GM18520 (cell line): ENCODE data around the gene TEX13D.

Source experiments
- ATAC-seq: cut with Tn5 transposase; IDR thresholded peaks from one replicate; pipeline ENCODE4 v1.9.1; 2021; ENCODE audit not compliant: unreplicated experiment

Gene TEX13D

DNA sequence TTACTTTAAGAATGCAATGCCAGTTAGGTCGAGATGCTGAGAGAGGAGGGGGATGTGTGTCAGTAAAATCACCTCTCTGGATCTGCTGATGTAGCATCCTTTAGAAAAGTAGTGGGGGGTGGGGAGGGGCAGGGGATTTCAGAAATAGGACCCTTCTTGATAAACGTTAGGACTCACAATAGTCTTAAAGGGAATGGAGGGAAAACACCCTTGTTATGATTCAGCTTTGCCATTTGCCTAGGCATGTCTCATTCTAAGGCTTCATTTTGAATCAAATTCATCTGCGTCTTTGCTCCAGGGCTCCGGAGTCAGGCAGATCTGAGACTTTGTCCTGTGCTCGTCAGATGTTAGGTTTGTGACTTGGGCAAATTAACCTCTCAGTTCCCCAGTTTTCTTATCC, 14.8 kb downstream of the TEX13D start:
- ATAC-seq, result no peak

DNA sequence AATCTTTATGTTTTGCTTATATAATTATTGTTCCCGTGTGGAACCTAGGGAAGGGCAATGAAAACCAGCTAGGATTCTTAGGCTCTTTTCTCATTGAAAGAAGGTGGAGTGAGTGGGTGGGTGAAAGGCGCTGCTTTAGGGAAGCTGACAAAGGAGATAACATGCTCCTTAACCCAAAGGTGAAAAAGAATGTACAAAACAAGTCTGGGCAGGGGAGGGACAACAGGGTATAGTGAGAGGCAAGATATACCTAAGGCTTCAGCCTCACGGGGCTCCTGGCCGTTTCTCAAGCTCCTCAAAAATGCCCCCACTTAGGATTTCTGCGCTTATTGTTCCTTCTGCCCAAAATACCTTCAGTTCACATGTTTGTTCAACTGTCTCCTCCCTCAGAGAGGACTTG, 15.7 kb downstream of the TEX13D start:
- ATAC-seq, result no peak

DNA sequence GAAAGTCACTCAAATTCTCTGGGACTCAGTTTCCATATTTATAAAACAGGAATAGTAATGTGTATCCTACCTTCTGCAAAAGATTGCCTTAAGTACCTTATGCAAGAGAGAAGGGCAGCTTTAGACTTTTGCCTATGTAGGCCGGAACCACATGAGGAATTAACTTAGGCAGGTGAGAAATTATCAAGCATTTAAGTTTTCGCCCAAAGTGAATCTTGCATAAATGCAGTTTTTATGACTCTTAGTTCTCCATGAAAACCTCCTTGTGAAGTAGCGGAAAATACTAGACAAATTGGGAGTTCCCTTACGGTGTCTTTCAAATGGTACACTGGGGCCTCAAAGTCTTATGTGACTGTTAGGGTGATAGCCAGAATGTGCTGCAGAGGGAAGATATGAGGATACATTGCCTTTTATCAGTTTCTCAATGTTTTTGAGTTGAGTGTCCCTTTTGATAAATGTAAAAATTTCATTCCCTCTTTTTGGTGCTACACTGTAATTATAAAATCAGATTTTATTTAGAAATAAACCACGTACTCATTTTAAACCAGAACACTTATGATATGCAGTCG, 16.5 kb downstream of the TEX13D start:
- no peak for ATAC-seq

DNA sequence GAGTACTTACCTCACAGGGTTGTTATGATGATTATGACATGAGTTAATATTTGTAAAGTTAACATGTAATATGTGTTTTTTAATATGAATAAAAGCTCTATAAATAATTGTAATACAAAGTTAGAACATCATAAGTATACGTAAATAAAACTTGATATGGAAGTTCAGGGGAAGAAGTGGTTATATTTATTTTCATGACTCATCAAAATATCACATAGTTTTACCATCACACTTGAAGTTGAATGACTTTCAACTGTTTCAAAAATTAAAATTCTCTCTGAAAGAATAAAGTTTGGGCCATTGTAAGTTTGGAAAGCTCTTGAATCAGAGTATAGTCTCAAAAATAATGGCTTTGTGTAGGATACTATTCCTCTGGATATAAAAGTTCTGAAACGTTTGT, 22.2 kb downstream of the TEX13D start:
- ATAC-seq, result no peak

DNA sequence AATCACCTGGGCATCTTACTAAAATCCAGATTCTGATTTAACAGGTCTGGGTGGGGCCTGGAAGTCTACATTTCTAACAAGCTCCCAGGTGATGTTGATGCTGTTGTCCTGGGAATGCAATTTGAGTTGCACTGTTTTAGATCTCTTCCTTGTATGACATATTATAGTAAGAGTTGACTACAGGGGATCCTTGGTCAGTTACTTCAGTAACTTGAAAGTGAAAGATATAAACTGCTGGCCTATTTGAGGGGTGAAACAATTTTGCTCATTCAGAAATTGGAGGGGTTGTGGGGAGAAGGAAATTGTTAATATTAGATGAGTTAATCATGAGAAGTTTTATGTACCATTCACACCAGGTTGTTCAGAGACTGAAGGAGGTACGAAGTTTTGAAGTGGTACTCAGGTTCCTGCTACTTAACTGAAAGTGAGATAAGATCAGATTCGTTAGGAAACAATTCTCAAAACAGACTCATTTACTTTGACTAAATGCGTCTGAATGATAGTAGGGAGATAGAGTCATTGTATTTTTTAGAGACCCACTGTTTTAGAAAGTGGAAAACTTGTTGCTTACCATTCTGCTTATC, 26.4 kb downstream of the TEX13D start:
- ATAC-seq, result no peak

DNA sequence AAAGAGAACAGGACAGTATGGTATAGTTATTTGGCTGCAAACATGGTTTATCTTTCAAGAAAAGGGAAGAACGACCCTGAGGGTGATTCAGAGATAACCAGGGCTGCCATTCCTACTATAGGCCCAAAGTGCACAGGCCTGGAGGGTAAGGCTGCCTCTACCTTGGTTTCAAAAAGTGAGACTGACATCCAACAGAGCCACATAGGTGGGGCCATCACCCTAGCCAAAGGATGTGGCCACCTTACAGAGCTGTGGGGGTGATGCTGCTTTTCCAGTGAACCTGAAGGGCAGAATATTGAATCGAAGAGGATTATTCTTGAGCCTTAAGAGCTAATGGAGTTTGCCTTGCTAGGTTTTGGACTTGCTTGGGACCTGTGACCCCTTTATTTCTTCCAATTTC, 29.6 kb downstream of the TEX13D start:
- no peak for ATAC-seq

DNA sequence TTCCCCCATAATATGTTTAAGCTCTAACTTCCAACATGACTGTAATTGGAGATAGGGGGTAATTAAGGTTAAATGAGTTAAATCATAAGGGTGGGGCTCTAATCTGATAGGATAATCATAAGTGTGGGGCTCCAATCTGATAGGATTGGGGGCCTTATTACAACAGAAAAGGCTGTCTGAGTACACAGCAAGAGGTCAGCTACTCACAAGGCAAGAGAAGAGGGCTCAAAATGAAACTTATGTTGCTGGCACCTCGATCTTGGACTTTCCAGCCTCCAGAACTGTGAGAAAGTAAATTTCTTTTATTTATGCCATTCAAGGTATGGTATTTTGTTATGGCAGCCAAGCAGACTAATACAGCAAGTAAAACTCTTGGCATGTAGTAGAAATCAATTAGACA, 30.3 kb downstream of the TEX13D start:
- no peak for ATAC-seq

DNA sequence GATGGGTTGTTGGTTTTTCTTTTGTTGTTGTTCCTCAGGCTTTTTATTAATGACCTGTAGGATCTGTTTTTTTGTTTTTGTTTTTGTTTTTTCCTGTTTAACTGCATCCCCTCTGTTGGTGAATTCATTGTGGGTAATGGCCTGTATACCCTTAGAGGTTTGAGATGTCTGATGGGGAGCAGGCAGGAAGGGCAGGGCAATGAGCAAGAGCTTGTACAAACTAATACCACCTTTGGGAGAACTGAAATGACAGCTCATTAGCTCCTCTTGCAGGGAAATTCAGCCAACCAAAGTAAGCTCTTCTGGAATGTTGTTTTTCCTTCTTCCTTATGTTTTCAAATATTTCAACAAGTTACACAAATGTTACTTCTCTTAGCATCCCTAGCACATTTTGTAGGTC, 37.3 kb downstream of the TEX13D start:
- ATAC-seq, result no peak

DNA sequence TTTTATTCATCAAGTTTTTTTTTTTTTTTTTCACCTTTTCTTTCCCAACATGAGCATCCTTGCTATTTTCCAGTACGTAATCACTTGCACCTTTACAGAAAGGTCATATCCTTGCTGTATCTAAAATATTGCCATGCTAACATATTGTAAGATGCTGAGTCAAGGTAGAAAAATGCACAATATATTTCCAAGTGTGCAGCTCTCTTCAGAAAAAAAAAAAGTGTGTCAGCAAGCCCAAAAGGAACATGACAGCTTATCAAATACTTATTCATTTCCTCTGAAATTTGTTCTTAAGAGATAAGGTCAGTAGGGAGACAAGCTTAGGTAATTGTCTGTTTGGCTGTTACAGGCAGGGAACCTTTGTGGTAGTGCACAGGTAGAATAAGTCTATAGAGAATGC, 40.9 kb downstream of the TEX13D start:
- no peak for ATAC-seq

DNA sequence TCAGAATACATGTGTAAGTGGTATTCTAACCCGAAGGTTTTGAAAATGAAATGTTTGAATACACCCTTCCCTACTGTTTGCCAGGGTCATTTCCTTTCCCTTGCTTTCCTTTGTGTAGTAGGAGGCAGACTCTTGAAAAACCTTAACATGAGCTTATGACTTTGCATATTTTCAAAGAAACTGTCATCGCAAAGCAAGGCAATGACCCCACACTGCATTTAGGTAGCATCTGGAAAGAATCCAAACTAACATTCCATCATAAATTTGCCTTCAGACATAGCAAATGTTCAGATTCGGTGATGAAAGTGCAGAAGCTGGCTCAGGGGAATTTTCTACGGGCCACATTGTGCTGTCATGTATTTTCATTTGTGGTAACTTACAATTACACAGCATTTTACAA, 46.2 kb downstream of the TEX13D start:
- ATAC-seq, result no peak

DNA sequence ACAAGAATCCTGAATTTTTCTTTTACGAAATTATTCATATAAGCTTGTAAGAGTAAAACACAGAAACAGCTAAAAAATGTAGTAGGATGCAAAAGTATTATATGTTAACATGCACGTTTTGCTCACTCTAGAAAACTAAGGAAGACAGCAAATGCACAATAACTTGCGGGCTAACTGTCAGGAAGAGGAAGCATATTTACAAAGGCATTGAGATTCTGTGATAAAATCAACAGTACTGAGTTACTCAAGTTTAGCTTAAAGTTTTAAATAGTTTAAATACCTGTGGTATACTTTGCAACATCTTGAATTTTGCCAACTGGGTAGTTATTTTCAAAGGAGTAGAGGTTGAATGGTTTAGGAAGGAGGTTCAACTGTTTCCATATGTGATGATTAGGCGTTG, 50.9 kb downstream of the TEX13D start:
- ATAC-seq, result no peak

DNA sequence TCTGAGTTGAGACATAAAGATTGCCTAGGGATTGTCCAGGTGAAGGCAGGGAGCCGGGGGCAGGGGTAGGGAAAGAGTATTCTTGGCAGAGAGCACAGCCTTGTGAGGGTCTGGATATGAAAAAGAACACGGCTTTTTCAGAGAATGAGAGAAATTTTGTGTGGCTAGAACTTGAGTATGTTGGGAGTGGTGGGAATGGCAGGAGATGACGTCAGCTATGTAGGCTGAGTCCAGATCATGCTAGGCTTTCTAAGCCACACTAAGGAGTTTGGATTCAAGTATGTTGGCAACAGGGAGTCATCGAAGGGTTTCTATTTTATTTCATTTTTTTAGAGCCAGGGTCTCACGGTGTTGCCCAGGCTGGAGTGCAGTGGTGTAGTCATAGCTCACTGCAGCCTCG, 53.9 kb downstream of the TEX13D start:
- no peak for ATAC-seq
